ENCODE data around the gene TRIM15.
"Not testable (repeated sequence)": the region's sequence is repeated elsewhere in the genome, so short reads cannot be mapped to it uniquely, and the experiment has no call there.

The TRIM15 gene

DNA sequence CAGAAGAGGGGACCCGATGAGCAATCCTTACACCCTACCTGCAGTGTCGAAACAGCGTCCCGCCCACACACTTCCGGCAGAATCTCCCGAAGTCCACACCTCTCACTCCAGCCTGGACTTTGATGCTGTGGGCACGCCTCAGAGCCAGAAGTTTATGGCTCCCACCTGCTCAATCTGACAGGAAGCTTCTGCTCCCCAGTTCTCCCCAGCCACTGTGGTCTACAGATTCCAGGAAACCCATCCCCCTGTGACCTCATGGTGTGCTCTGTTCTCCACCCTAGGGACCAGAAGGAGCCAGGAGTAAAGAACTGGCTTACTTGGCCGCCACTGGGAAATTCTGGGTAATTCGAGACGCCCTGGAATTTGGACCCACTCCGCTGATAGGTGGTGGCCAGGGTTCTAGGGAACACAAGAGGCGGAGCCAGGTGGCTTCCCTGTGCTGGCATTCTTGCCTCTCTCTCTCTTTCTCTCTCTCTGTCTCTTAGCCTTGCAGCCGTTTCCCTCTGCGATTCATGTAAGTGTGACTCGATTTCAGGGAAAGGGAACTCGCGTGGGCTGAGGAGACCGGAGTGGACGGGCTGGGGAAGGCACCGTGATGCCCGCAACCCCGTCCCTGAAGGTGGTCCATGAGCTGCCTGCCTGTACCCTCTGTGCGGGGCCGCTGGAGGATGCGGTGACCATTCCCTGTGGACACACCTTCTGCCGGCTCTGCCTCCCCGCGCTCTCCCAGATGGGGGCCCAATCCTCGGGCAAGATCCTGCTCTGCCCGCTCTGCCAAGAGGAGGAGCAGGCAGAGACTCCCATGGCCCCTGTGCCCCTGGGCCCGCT, at the start of gene TRIM15:
TRIM15 (plus strand) TSS at position 457 of the 828 bp plus-strand sequence; CDS start at position 596, 139 bp downstream.
- no peak for DNase-seq

DNA sequence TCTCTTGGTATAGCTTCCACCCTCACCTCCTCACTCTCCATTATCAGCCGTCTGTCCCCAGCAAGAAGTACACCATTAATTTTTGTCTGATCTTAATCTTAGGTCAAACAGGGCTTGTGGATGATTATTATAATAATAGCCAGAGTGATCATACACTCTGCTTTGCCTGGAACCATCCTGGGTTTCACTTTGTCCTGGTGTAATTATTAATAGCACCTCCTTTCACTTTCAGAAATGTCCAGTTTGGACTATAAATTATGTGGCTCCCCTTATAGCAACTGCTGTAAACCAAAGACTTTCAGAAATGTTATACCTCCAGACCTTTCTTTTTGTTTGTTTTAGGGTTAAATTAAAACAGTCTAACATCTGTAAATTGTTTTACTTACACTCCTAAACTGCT, 49.5 kb upstream of the TRIM15 start:
- DNase-seq: no peak

DNA sequence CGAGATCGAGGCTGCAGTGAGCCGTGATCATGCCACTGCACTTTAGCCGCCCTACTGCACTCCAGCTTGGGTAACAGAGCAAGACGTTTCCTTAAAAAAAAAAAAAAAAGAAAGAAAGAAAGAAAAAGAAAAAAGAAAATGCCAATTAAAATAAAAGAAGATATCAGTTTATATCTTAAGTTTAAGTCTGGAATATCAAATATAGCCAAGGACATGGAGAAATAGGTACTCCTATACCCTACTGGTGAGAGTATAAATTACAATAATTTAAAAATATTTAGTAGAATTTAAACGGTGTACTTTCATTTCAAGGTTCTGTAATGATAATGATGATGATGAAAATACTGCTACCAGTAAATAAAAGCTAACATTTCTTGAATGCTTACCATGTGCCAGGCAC, 46.6 kb upstream of the TRIM15 start:
- no peak for DNase-seq

DNA sequence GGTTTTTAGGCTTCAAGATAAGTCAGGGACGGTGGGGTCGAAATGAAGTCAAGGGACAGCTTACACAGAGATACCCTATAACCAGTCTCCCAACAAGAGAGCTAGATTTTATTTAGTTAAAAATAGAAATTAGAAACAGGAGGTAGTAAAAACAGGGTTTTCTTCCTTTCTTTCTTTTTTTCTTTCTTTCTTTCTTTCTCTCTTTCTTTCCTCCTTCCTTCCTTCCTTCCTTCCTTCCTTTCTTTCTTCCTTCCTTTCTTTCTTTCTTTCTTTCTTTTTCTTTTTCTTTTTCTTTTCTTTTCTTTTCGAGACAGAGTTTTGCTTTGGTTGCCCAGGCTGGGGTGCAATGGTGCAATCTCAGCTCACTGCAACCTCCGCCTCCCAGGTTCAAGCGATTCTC, 44.7 kb upstream of the TRIM15 start:
- not testable (repeated sequence) for DNase-seq

DNA sequence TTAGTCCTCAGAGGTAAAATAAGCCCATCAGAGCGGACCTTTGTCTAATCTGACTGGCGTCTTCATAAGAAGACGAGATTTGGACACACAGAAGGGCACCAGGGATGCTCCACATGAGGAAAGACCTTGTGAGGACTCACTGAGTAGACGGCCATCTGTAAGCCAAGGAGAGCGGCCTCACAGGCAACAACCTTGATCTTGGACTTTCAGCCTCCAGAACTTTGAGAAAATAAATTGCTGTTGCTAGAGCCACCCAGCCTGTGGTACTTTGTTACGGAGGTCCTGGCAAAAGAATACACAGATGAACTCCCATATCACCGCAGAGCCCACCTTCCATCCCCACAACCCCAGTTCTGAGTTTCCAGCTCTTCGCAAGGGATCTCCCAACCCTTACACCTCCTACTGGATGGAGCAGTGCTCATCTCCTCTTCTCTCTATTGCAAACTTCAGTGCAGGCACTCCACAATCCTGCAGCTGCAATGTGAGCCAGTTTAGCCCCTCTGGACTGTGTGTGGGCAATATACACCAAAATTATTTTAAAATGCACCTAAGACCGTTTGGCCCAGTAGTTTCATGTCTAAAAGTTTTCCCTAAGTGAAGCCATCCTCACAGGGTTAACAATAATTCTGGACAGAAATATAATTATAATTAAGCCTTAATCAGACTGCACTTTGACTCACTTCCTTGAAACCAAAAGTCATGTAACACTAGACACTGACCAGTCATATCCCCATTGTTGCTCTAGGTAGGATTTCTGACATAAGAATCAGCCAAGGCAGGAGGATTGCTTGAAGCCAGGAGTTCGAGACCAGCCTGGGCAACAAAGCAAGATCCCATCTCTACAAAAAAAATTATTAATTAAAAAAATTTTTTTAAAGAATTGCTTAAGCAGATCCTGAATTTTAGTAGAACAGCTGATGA, 41.6 kb upstream of the TRIM15 start:
- DNase-seq: no peak

DNA sequence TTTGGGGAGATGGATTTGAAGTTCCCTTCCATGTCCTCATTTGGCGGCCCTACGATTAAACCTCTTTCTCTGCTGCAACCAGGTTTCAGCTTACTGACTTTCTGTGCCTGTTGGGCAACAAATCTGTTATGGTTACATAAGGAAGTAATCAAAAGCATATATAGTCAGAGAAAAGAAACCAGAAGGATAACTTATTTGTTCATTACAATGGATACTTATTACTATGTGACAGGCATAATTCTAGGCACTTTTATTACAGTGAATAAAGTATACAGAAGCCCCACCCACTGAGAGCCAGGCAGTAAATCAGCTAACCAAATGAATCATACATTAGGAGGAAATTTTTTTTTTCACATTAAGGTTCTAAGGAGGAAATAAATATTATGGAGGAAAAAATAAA, 40.8 kb upstream of the TRIM15 start:
- no peak for DNase-seq

DNA sequence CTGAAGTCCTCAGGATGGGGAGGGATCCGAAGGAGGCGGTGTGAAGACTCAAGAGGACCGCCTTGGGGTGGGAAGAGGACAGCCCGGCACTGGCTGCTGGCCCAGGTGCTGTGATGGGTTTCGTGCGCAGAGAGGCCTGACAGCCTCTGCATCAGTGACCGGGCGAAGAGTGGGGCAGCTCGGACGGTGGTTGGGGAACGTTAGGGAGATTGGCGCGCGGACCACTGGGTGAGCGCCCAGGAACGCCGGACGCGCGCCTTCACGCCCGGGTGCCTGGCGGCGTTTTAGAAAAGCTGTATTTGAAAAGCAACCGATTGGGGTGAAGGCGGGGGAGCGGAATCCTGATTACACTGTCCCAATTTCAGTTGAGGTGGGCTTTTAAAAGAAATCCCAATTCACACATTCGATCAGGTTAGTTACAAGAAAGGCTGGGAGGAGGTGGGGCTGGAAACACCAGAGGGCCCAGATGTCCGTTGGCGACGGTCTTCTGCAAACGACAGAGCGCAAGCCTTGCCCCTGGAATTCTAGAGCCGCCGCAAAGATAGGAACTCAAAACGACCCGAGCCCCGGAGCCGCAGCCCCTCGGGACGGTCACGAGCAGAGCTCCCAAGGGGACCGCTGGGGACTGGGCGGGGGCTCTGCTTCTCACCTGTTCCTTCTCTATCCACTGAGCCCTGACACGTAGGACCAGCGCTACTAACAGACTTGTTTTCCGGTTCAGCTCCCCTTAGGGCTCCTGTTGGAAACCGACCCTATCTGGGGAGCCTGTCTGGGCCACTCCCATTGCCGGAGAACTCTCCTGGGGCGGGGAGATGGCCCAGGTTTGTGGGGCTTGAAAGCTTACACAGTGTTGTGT, 35.9 kb upstream of the TRIM15 start:
- no peak for DNase-seq

DNA sequence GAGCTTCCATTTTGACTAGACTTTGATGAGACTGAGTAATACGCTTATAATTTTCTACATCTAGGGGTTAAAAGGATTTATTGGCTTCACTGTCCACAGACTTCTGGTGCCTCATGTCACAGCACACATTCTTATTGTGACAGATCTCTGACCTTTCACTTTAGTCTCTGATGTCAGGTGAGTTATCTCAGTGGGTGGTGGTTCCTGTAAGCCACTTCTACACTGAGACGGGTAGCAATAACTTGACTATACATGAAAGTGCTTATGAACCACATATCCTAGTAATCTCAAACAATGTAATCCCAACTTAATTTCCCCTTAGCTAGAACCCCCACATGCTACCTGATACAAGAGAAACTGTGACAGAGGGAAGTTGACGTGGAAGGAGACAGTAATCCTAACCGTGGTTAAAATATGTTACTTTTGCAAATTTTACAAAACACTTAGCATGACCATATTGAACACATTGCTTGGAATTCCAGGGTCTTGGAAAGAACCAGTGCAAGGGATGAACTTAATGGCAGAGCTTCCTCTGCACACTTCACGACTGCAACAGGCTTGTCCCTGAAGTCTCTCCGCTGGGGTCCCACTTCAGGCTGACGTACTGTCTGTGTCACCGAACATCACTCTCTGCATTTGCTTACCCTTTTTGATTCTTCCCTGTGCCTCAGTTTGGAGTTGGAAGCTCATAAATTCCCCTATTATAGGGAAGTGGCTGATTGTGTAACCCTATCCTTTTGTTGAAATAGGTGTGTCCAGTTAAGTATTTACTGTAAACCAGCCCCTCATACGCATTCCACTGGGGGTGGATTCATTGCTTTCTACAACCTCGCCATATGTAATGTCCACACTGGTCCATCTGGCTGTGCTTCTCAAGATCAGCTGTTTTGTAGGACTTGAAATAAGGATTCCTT, 33.8 kb upstream of the TRIM15 start:
- DNase-seq: no peak

DNA sequence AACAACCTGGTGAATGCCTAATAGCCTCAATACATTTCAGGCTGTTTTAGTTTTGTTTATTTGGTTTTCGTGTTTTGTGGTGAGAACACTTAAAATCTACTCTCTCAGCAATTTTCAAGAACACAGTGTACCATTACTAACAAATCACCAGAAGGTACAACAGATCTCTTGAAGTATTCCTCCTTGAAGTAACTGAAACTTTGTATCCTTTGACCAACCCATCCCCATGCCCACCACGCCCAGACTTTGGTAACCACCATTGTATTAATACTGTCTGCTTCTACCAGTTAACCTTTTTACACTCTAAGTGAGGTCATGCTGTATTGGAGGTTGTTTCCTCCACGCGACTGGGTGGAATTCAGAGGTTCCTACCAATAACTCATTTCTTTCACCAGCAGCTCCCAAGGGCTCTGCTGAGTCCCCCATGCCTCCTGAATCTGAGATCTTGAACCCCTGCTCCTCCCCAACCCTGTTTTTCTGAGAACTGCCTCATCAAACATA, 33.1 kb upstream of the TRIM15 start:
- no peak for DNase-seq

DNA sequence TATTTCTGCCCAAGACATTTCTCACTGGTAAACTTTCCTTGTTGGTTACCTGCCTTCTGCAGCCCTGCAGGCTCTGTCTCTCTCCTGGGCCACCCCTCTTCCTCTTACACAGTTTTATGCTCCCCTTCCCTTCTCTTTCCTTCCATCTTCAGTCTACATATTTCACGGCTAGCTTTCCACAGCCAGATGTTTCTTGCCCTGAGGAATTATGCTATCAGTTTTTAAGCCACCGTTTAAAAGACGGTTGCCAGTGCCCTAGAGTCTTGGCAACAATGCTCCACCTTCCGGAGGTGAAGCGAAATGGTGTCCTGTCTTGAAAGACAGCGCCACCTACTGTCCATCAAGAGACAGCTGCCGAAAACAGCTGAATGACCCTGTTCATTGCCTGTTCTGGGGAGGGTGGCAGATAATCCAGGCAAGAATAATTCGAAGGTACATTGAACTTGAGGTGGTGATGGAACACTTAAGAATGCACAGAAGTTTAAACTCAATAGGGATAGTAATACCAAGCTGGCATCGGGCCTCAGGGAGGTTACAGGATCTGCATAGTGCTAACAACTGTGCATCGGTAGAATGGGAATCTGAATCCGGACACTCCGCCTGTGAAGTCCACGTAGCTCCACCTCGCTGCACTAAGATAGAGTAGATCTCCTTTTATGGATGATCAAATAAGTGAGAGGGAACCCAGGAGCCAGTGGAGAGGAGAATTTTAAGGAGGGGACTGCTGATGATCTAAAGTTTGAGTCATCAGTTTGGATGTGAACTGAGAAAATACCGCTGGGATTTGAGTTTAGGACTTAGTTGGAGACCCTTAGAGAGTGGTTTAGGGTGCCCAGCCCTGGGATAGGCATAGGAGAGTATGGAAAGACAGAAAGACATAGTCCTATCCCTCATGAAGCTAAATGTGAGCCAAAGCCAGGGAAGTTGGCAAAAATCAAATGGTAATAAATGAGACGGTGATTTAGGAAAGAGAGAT, 32.2 kb upstream of the TRIM15 start:
- DNase-seq: peak; percentile 53

DNA sequence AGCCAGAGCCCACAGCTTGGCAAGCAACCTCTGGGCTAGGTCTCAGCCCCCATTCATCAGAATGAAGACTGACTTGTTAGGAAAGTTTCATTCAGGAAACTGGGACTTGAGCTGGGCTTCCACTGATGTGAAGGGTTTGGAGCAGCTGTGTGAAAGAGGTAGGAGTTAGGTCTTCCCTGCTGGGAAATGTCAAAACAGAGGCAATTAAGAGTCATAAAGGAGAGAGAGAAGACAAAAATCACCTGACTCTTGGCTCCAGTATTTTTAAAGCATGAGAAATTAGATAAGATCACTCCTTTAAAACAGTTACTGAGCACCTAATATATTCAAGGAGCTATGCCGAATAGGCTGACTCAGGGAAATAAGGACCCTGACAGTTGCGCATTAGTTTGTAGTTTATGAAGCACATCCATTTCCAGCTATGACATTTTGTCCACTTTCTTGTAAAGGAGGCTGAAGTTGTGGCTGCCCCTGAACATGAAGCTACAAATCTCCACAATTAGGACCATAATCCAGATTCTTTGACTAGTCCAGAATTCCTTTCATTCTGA, 31.3 kb upstream of the TRIM15 start:
- DNase-seq: no peak

DNA sequence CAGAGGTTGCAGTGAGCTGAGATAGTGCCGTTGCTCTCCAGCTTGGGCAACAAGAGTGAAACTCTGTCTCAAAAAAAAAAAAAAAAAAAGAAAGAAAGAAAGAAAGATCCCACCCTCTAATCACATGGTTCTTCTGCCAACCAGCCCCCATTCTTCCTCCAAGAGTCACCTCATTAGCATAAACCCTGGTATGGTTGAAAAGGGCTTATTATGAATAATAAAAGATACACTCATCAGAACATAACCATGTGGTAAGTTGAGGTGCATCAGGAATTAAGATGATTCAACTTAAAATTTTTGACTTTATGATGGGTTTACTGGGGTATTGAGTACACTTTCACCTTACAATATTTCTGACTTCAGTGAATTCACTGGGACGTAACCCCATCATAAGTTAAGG, 28.2 kb upstream of the TRIM15 start:
- no peak for DNase-seq

DNA sequence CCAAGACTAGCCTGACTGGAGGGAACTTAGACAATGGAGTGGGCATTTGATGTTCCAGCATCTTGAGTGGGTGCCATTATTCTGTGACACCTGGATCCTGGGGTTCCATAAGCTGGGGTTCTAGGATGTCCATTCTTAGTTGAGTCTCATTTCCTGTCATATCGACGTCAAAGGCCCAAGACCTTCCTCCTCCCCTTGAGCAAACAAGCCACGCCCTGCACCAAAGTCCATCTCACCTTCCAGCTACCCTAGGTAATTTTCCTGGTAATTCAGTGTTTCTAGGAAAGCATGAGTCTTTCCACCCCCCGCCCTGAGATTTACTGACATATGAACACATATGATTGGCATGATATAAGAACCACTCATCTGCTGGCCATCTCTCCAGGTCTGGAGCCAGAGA, 27.6 kb upstream of the TRIM15 start, which contains the start of gene TRIM40:
TRIM40 (plus strand) TSS at position 384 of the 400 bp plus-strand sequence. CDS start 897 bp downstream, outside the sequence.
- DNase-seq: no peak

DNA sequence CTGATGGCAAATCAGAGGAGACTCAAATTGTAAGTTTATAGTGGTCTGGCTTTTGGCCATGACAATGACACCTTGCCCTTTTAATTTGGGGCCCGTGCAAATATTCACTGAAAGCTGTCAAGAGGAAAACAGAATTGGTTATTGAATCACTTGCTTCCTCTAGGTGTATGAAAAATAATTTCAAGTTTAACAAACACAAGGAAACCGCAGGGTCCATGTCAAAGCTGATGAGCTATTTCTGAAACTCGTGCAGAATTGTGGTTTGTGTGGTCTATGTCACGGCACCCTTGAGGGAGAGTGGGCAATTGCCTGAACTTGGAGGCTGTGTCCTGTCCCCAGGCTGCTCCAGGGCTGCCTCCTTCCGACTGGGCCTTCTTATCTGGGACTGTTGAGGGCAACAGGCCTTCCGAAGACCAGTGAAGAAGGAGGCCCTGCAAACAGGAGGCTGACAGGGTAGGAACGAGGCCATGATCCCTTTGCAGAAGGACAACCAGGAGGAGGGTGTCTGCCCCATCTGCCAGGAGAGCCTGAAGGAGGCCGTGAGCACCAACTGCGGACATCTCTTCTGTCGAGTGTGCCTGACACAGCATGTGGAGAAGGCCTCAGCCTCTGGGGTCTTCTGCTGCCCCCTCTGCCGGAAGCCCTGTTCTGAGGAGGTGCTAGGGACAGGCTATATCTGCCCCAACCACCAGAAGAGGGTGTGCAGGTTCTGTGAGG, 26.6 kb upstream of the TRIM15 start:
- no peak for DNase-seq

DNA sequence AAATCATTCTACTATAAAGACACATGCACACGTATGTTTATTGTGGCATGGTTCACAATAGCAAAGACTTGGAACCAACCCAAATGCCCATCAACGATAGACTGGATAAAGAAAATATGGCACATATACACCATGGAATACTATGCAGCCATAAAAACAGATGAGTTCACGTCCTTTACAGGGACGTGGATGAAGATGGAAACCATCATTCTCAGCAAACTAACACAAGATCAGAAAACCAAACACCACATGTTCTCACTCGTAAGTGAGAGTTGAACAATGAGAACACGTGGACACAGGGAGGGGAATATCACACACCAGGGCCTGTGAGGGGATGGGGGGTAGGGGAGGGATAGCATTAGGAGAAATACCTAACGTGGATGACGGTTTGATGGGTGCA, 23.1 kb upstream of the TRIM15 start:
- not testable (repeated sequence) for DNase-seq

DNA sequence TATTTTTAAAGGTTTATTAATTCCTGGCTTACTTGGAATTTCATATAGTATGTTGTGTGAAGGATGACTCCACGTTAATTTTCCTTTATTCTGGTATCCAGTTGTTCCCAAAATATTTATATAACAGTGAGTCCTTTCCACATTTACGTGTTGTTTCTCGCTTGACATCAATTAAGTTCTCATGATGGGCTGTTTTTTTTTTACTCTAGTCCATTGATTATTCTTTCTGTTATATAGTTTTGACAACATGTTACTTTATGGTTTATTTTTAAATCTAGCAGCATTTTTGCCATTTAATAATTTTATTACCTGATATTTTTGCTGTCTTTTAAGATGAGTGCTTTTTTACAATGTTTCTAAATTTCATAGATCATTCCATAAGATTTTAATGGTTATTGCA, 20.7 kb upstream of the TRIM15 start:
- no peak for DNase-seq

DNA sequence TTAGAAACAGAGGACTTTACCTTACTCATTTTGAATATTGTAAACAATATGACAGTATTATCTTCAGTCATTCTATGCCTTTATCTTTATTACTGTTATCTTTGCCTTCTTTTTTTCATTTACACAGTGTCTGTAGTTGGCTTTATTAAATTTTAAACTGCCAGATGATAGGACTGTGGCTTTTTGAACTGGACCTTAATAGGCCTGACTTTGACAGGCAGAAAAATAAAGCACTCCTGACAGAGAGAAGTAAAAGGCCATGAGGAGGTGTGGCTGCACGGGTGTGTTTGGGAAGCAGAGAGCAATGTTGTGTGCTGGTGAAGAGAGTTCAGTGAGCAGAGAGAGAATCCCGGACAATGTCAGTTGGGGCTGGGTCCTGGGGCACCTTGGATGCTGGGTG, 19.6 kb upstream of the TRIM15 start:
- no peak for DNase-seq

DNA sequence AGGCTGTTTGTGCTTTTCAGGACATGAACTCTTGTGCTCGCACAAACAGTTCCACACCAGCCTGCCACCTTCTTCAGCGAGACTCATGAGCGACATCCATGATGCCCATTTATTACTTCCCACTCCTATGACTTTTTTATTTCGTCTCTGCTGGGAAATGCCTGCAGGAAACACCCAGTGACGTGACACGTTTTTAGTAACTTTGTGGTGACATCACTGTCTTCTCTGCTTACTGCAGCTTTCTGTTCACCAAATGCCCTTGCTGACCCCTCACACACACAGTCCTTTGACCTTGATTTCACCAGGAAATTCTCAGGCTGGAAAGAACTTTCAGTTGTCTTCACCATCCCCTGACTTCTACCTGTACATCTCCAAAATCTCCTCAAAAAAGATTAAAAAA, 18.5 kb upstream of the TRIM15 start:
- no peak for DNase-seq

DNA sequence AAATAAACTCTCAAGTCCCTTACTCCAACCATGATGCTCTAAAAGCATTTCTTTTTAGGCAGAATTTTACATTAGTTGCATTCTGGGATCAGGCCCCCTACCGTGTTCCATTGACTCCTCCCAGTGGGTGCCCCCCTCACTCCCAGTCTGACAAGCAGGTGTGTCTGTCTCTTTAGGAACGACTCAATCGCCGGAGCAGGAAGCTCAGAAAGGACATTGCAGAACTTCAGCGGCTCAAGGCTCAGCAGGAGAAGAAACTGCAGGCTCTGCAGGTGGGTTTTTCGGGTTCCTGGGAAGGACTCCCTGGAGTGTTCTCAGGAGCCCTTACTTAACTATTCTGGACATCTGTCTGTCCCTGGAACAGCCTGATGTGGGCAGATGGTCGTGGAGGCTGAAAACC, 17.5 kb upstream of the TRIM15 start:
- DNase-seq: no peak
